ENCODE results near the gene E2F2.

E2F2 gene

DNA sequence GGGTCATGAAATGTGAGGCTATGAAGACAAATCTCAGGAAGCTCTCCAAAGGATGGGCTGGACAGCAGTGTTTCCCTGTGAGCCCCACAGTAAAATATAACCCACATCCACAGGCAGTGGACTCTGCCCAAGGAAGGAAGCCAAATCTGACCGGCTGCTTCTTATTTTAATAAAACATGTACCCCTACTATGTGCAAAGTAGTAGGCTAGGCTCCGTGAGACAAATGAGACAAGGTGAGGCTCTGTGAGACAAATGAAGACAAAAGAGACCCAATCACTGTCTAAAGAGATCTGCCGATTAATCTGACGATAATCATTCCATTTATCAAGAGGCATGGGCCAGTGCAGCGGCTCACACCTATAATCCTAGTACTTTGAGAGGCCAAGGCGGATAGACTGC lies 49.1 kb downstream of the E2F2 start:
- DNase-seq: no peak

DNA sequence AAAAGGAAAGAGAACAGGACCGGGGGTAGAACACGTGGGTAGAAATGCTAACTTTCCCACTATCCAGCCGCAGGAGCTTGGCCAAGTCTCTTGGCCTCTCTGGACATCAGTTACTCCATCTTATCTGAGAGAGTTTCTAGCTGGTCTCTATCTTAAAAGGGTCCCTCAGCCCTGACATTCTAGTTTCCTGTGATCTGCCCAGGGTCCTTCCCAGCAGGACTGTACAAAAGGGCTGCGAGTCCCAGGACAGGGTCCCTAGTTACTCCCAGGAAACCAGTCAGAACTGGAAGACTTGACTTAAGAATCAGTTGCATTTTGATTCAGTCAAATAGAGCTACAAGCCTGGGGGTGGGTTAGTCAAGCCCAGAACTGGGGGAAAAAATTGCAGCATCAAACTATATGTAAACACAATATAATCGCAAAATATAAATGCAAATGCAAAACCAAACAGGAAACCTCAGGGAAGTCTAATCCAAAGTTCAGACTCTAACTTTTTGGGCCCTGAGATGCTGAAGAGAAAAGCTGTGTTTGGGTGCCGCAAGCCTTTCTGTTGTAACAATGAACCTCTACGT lies 49.9 kb downstream of the E2F2 start:
- DNase-seq: no peak

DNA sequence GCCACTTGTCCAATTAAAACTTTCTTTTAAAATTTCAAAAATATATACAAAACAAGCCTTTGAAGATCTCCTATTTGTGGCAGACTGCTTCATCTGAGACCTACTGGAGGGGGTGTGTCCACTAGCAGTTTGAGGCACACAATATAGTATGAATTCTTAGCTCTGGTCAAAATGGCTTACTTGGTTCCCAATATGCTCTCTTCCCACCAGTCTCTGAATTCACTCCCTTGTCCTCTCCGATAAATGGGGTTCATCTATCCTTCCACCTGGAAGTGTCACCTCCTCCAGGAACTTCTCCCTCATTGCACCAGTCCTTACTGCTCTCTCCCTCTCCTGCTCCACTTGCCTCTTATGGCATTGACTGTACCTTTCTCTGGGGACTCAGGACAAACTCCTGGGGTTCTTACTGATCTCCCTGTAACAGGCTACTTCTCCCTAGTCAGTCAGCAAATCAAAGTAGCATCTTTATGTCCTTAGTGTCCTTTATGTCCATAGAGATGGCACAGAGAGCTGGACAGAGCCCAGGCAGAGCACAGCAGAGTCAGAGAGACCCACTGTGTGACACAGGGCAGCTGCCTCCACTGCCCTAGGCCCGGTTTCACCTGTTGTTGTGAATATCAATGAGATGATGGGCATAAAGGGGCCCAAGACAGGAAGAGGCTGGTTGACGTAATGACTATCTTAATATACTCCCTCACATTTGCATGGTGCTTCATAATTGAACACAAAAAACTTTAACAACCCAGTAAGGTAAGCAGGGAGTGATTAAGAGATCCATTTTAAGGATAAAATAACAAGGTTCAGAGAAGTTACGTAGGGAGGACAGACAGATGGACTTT lies 50.6 kb downstream of the E2F2 start:
- no peak for DNase-seq

DNA sequence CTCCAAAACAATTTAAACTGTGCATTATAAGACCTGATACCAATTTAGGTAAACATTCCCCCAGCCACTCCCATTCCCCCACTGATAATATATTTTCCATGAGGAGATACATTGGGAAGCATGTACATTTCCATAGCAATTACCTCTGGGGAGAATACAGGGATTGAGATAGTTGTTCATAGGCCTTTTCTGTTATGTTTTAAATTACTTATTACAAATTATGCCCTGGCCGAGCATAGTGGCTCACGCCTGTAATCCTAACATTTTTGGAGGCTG lies 51.4 kb downstream of the E2F2 start:
- no peak for DNase-seq

DNA sequence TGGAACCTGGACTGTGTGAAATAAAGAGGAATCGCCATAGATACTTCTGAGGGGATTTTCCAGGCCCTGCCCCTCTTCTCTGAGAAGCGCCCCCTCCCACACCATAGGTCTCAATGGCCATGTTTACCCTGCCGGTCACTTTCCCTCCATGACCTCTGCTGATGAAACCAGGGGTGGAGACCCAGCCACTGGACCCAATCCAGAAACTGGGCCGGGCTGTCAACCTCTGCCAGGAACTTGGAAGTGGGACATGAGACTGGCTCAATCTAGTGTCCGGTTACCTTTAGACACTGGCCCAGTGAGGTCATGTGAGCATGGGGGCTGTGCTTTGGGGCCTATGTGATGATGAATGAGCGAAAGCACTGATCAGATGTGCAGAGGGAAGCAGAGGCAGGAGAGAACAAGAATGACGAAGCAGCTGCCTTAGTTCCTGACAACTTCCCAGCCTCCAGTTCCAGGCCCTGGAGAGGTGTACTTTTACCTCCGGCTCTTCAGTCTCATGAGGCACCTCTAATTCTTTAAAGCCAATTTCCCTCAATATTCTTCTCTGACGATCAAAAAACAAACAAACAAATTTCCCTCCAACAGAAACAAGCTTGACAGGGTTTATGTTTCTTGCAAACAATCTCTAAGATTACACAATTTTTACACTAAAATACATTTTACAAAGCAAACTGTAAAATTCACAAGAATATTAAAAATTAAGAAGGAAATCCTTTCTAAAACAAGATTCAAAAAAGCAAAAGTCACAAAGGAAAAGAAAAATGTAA lies 52.0 kb downstream of the E2F2 start:
- DNase-seq: no peak

DNA sequence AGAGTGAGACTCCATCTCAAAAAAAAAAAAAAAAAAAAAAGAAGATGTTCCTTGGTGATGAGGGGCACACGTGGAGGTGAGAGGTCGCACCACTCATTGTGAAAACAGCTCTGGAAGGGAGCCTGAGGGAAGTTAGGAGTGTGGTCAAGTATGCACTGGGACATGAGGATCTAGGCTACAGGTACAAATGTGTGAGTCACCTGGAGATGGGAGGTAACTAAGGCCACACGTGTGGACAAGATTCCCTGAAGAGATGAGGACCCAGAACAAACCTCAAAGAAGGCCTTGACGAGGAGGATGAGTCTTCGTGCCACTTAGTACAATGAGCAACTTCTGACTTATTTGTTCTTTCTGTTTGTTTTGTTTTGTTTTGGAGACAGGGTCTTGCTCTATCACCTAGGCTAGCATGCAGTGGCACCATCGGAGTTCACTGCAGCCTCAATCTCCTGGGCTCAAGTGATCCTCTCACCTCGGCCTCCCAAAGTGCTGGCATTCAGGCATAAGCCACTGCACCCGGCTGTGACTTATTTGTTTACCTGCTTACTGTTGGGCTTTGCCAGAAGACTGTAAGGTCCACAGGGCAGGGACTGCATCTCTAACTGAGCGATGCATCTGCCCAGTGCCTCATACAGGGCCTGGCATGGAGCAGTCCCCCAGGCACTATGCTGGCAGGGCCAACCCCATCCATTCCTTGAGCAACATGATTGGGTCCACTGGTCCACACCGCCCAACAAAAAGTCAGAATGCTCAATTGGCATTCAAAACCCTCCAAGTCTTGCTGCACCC lies 53.5 kb downstream of the E2F2 start:
- DNase-seq: no peak

DNA sequence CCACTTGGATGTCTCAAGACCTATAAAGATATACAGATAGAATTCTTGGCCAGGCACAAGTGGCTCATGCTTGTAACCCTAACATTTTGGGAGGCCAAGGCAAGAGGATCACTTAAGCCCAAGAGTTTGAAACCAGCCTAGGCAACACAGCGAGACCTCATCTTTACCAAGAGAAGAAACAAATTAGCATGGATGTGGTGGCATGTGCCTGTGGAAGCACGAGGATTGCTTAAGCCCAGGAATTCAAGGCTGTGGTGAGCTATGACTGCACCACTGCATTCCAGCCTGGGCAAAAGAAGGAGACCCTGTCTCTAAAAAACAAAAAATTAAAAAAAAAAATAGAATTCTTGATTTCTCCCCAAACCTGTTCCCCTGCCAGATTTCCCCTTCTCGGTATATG lies 55.4 kb downstream of the E2F2 start:
- DNase-seq: no peak

DNA sequence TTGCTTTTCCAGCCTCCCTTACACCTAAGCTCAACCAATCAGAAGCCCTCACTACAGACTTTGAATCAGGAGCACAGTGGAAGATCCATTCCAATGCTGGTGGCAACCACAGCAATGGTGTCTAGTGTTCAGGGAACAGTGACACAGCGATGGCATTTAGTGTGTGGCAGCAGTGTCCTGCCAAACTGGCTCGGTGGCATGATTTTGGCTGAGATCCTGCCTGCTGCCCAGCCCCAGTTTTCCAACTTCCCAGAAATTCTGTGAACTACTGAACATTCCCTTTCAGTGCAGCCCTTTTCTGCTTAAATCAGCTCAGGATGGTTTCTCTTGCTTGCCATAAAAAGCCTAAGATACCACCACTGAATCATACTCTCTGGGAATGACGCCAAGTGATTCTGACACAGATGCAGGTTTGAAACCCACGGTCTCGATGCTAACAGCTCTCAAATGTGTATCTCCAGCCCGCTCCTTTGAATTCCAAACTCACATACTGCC lies 55.9 kb downstream of the E2F2 start:
- DNase-seq: no peak

DNA sequence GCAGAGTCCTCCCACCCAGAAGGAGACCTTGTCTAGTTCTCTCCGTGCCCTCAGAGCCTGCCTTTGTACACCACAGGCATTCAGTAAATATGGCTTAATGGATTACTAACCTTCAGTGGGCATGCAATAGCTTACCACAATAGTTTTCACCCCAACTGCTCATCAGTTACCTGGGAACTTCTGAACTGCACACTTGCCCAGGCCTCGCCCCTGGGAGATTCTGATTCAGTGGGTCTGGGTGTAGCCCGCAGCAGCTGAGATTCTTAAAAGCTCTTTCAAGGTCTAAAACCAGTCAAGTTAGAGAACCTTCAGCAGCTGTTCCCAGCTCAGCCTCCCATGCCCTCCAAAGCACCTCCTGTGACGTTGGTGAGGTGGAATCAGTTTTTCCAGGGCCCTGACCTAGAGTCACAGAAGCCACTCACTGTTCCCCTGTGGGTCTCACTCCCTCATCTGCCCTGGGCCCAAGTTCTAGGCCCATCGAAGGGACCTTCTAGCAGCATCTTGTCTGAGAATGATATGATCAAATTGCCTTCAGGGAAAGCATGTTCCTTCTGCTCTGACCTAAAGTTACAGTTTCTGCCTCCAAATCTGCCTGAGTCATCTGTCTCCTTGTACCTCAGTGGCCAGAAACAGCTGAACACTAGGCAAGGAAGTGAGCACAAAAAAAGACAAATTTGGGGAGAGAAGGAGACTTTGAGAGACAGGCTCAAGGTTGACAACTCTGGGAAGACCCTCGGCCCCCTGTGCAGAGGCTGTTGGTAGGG lies 57.8 kb downstream of the E2F2 start:
- no peak for DNase-seq

DNA sequence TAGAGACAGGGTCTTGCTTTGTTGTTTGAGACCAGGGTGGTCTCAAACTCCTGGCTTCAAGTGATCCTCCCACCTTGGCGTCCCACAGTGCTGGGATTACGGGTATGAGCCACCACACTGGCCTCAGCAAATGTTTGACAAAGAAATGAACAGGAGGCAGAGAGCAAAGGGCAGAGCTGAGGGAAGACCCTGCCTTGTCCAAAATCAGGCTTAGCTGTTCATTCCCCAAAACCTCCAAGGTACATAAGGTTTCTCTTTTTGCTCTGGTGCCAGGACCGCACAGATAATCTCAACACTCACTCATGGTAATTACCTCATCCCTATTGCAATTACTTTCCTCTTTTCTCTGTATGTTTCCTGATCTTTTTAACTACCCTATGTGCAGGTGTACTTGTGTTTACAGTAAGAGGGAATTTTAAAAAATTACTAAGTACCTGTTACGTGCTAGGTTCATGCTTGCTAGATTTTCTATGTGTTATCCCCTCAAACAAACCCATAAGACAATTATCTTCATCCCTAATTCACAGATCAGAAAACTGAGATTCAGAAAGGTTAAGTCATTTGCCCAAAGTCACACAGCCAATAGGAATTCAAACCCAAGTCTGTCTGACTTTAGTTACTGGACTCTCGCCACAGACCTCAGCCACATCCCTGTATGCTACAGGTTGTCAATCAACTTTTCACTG lies 58.5 kb downstream of the E2F2 start:
- DNase-seq: no peak

DNA sequence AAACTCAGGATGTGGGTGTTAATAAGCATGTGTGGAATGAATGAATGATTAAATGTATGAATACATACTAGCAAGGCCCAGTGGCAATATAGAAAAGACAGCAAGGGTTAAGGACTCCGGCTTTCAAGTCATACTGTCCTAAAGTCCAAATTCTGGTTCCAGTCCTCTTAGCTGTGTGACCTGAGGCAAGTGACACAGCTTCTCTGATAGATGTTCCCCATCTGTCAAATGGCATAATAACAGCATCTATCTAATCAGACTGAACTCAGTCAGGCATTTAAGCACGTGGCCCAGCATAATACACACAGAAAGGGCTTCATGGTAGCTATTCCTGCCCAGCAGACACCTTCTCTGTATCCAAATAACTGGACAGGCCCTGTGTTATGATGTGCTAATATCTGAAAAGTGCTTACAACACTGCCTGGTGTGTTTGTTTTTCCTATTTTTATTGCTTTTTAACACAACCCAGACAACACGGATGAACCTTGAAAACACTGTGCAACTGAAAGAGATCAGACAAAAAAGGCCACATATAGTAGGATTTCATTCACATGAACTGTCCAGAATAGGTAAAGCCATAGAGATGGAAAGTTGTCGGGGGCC lies 59.5 kb downstream of the E2F2 start:
- no peak for DNase-seq

DNA sequence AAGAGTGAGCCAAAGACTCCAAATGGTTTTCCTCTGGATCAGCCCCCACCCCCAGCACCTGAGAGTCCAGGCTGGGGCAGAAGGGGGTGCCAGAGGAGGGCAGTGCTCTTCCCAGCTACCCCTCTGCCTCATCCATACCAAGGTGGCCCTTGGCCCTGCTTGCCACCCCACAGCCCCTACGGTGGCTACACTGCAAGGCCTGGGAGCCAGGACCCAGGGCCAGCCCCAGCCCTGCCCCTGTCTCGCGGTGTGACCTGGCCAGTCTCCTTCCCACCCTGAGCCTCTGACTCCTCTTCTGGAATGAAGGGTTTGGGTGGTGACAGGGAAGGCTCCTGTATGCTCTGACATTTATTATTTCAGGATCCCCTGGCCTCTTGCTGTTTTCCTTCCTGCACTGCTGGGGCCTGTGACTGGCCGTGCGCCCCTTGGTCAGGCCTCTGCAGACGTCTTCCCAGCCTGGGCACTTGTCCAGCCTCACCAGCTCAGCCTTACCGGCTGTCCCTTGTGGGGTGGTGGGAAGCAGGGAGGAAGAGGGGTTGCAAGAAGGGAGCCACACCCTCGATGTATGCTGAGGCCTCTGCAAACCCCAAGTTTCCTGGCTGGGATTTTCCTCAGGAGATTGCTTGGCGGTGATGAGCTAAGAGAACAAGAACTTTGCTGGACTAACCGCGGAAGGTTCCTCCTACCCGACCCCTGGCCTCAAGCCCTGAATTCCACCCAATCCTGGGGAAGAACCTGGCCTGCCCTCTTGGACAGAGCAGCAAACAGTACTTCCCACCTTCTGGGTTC lies 60.6 kb downstream of the E2F2 start:
- no peak for DNase-seq

DNA sequence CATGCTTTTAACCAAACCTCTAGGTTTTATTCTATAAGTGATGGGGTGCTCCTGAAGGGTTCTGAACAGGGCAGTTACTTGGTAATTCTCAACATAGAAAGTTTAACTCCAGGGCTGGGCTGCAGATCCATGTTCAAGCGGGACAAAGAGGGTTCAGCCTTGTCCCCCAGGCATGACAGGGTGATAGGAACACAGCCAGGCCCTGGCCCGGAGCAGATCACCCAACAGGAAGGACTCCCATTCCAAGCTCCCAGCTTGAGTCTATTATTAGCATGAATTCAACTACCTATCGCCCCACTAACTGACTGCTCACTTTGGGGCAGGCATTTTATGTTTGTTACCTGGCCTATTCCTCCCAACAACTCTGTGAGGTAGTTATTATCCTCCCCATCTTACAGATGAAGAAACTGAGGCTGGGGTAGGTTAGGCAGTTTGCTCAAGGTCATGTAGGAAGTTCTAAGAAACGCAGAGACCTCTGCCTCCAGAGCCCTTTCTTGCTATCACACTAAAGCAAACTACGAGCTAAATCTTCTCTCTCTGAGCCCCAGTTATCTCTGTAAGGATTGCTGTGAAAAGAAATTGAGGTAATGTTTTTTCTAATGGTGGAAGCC lies 61.6 kb downstream of the E2F2 start:
- DNase-seq: no peak

DNA sequence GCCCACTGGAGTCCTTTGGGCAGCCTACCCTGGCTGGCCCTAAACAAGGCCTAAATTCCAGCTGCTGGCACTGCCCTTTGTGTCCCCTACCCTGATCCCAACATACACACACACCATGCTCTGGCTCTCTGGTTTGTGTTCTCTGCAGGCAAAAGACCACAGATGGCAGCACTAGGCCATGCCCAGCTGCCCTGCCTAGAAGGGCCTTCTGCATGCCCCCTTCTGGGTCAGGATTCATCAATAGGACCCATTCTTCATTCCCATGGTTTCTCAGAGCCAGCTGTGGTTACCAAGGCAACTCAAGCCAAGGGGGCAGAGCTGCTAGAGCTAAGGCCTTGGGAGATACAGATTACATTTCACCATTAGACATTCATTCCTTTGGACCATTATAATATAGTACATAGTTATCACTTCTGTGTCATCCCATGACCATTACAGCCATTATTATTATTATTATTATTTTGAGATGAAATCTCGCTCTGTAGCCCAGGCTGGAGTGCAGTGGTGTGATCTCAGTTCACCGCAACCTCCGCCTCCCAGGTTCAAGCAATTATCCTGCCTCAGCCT lies 64.5 kb downstream of the E2F2 start:
- no peak for DNase-seq

DNA sequence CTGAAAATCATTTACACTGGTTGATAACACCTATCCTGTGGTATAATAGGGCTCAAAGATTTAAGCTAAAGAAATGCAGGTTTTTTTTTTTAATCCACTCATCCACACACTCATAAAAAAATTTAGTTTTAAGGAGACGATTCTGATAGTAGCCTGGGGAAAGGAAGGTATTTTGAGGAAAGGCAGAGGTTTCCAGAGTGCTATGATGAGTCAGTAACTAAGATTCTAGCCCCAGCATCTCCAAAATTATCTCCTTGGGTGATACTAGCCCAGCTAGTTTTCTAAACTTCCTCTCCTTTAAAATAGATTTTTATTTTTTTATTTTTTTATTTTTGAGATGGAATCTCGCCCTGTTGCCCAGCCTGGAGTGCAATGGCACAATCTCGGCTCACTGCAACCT lies 67.7 kb downstream of the E2F2 start:
- no peak for DNase-seq

DNA sequence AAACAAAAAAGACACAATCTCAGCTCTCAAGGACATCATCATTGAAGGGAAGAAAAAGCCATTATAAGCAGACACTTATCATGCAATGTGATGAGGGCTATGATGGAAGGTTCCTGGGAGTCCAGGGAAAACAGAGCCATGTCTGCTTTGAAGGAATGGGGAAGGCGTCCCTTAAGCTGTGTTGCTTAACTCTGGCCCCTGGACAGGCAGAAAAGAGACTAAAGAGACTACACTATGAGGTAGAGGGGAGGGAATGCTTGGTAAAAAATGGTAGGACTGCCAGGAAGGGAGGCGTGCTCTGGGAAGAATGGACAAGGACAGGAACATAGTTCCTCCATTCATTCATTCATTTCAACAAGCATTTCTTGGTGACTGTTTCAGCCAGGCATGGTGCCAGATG lies 68.3 kb downstream of the E2F2 start:
- no peak for DNase-seq

DNA sequence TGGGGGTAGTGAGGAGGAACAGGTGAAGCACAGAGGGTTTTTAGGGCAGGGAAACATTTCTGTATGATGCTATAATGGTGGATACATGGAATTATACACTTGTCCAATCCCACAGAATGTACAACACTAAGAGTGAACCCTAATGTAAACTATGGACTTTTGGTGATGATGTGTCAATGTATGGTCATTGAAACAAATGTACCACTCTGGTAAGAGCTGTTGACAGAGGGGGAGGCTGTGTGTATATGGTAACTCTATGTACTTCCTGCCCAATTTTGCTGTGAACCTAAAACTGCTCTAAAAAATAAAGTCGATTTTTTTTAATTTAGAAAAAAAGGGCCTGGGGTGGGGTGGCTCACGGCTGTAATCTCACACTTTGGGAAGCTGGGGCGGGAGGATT lies 70.0 kb downstream of the E2F2 start:
- DNase-seq: no peak

DNA sequence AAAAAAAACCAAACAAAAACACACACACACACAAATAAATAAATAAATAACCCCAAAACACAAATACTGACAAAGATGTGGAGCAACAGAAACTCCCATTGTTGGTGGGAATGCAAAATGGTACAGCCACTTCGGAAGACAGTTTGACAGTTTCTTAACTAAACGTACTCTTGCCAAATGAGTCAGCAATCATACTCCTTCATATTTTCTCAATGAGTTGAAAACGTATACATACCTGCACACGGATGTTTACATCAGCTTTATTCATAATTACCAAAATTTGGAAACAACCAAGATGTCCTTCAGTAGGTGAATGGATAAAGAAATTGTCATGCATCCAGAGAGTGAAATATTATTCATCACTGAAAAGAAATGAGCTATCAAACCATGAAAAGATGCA lies 70.5 kb downstream of the E2F2 start:
- DNase-seq: no peak

DNA sequence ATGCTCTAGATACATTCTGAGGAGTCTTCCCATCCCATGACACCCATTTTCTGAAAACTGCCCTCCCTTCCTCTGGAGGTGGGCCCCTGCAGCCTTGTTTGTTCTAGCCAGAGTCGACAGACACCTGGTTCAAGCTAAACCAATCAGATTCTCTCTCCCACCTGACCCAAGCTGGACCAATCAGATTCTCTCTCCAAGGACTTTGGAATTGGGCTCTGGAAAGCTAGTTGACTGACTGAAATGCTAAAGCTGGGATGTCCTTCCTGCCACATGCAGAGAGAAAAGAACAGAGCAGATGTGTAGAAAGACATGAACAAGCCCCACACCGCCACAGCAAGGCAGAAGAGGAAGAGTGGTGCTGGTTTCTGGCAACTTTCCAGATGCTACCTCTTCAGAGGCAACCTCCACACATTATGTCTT lies 71.7 kb downstream of the E2F2 start:
- no peak for DNase-seq

Data from suppressor macrophage (primary cell).